G401.6 (cell line): Measurements from ENCODE around the gene ARHGEF19.
A peak's percentile ranks its signal among the peaks of the same experiment; 100 is the strongest.
"Not testable (repeated sequence)": the region's sequence is repeated elsewhere in the genome, so short reads cannot be mapped to it uniquely, and the experiment has no call there.

Experiments used
- FAIRE-seq: peaks from 2 replicates; lab custom pipeline; 2012; peaks lifted over from hg19 to GRCh38; lab: Jason Lieb, UNC

ARHGEF19 gene

GRCh38 chr1:16212251-16212961, at the start of gene ARHGEF19:
ARHGEF19 (minus strand) TSS chr1:16212652; CDS start chr1:16209054, 3,598 bp downstream.
- FAIRE-seq, result no peak

- no peak for FAIRE-seq
Observed at GRCh38 chr1:16262067-16262466, 49.6 kb upstream of the ARHGEF19 start.

- FAIRE-seq, result peak; percentile 91
Observed at GRCh38 chr1:16260814-16261213, 48.4 kb upstream of the ARHGEF19 start.

- FAIRE-seq, result no peak
Observed at GRCh38 chr1:16258591-16259135, 46.2 kb upstream of the ARHGEF19 start.

GRCh38 chr1:16257968-16258367, 45.5 kb upstream of the ARHGEF19 start:
- no peak for FAIRE-seq

- not testable (repeated sequence) for FAIRE-seq
Observed at GRCh38 chr1:16257556-16257955, 45.1 kb upstream of the ARHGEF19 start.

- no peak for FAIRE-seq
Observed at GRCh38 chr1:16256478-16256877, 44.0 kb upstream of the ARHGEF19 start.

GRCh38 chr1:16254263-16254928, 41.9 kb upstream of the ARHGEF19 start:
- no peak for FAIRE-seq

GRCh38 chr1:16253332-16253922, 41.0 kb upstream of the ARHGEF19 start:
- FAIRE-seq, result no peak

GRCh38 chr1:16252912-16253311, 40.5 kb upstream of the ARHGEF19 start:
- FAIRE-seq, result no peak

- FAIRE-seq, result no peak
Observed at GRCh38 chr1:16251381-16251780, 38.9 kb upstream of the ARHGEF19 start.

- no peak for FAIRE-seq
Observed at GRCh38 chr1:16250524-16251251, 38.2 kb upstream of the ARHGEF19 start.

- no peak for FAIRE-seq
Observed at GRCh38 chr1:16249596-16250241, 37.3 kb upstream of the ARHGEF19 start.

- FAIRE-seq, result no peak
Observed at GRCh38 chr1:16248603-16249516, 36.4 kb upstream of the ARHGEF19 start.

- FAIRE-seq, result no peak
Observed at GRCh38 chr1:16248007-16248436, 35.6 kb upstream of the ARHGEF19 start.

GRCh38 chr1:16247441-16247840, 35.0 kb upstream of the ARHGEF19 start:
- no peak for FAIRE-seq

- FAIRE-seq, result no peak
Observed at GRCh38 chr1:16246961-16247360, 34.5 kb upstream of the ARHGEF19 start.

GRCh38 chr1:16246239-16246638, 33.8 kb upstream of the ARHGEF19 start:
- FAIRE-seq, result not testable (repeated sequence)

- FAIRE-seq, result no peak
Observed at GRCh38 chr1:16245476-16246196, 33.2 kb upstream of the ARHGEF19 start.

GRCh38 chr1:16244650-16245285, 32.3 kb upstream of the ARHGEF19 start:
- FAIRE-seq, result no peak
